GM23338 (cell line): ENCODE measurements around the gene PARP14. TPM values are rescaled to one million over a fixed set of nuclear protein-coding genes. Genes with fewer than 3 reads are reported as not detected.

Experiments
- ATAC-seq: fragments of 200-7000 bp; cut with Tn5 transposase; 3 replicates; pipeline ENCODE4 v1.9.1; 2020
- DNase-seq: peaks from one replicate; pipeline ENCODE4 v3.0.0-alpha.2; 2015; ENCODE audit warnings: low spot score
- H2AFZ ChIP-seq: fragments of 200-600 bp; sonication (generic); 2 replicates; pipeline ENCODE4 v1.8.0; 2016; ENCODE audit warnings: antibody characterized with exemption, mild to moderate bottlenecking, moderate library complexity
- H3F3A ChIP-seq: fragments of 200-600 bp; sonication (generic); replicated peaks from 2 replicates; pipeline ENCODE4 v1.8.0; 2017; ENCODE audit warnings: antibody characterized with exemption, mixed run types, low read depth
- H3K27ac ChIP-seq: fragments of 200-600 bp; sonication (generic); 2 replicates; pipeline ENCODE4 v1.6.1; 2016; ENCODE audit warnings: low read depth
- H3K27me3 ChIP-seq: fragments of 200-600 bp; sonication (generic); 2 replicates; pipeline ENCODE4 v1.8.0; 2016; ENCODE audit warnings: mild to moderate bottlenecking, mixed run types, moderate library complexity; ENCODE audit not compliant: insufficient read depth
- H3K36me3 ChIP-seq: fragments of 200-600 bp; sonication (generic); 2 replicates; pipeline ENCODE4 v1.8.0; 2016; ENCODE audit warnings: mild to moderate bottlenecking; ENCODE audit not compliant: insufficient read depth
- H3K4me1 ChIP-seq: fragments of 200-600 bp; sonication (generic); 2 replicates; pipeline ENCODE4 v1.8.0; 2016; ENCODE audit warnings: mild to moderate bottlenecking, moderate library complexity; ENCODE audit not compliant: insufficient read depth
- H3K4me2 ChIP-seq: fragments of 200-600 bp; sonication (generic); 2 replicates; pipeline ENCODE4 v1.7.1; 2017; ENCODE audit warnings: mixed run types
- H3K4me3 ChIP-seq: fragments of 200-600 bp; sonication (generic); 2 replicates; pipeline ENCODE4 v1.6.1; 2016; ENCODE audit warnings: mixed run types
- H3K79me2 ChIP-seq: fragments of 200-600 bp; sonication (generic); replicated peaks from 2 replicates; pipeline ENCODE4 v1.8.0; 2017; ENCODE audit warnings: mild to moderate bottlenecking; ENCODE audit not compliant: insufficient read depth
- H3K9me2 ChIP-seq: fragments of 200-600 bp; sonication (generic); 2 replicates; pipeline ENCODE4 v1.8.0; 2017; ENCODE audit not compliant: insufficient read depth
- H4K20me1 ChIP-seq: fragments of 200-600 bp; sonication (generic); replicated peaks from 2 replicates; pipeline ENCODE4 v1.8.0; 2017; ENCODE audit warnings: mild to moderate bottlenecking; ENCODE audit not compliant: insufficient read depth
- H3K27ac Mint-ChIP-seq: 2 replicates; pipeline ENCODE4 v1.8.0; 2020; ENCODE audit warnings: inconsistent platforms, mild to moderate bottlenecking, moderate library complexity, mixed read lengths
- H3K27me3 Mint-ChIP-seq: 3 replicates; pipeline ENCODE4 v1.8.0; 2022; ENCODE audit warnings: low read depth, mild to moderate bottlenecking, moderate library complexity, mixed read lengths, inconsistent platforms; ENCODE audit not compliant: insufficient read depth, poor library complexity
- H3K36me3 Mint-ChIP-seq: 3 replicates; pipeline ENCODE4 v1.8.0; 2021; ENCODE audit warnings: low read depth, mild to moderate bottlenecking, inconsistent platforms, moderate library complexity, mixed read lengths
- H3K4me1 Mint-ChIP-seq: 3 replicates; pipeline ENCODE4 v1.8.0; 2020; ENCODE audit warnings: mild to moderate bottlenecking, inconsistent platforms, mixed read lengths
- H3K4me3 Mint-ChIP-seq: 3 replicates; pipeline ENCODE4 v1.8.0; 2021; ENCODE audit warnings: moderate library complexity, mild to moderate bottlenecking, inconsistent platforms, mixed read lengths
- H3K9me3 Mint-ChIP-seq: 3 replicates; pipeline ENCODE4 v1.8.0; 2020; ENCODE audit warnings: moderate library complexity, mild to moderate bottlenecking, inconsistent platforms, mixed read lengths
- CREB1 ChIP-seq: fragments of 250-450 bp; sonication (Bioruptor Pico); IDR thresholded peaks from 2 replicates; pipeline ENCODE4 v1.5.0; 2020; ENCODE audit warnings: low read depth, mild to moderate bottlenecking, moderate library complexity
- NANOG ChIP-seq: IDR thresholded peaks from 2 replicates; pipeline ENCODE4 v1.6.1; 2016; ENCODE audit warnings: antibody characterized with exemption, borderline replicate concordance
- POLR2AphosphoS5 ChIP-seq: IDR thresholded peaks from 2 replicates; pipeline ENCODE4 v1.6.1; 2016; ENCODE audit warnings: antibody characterized with exemption, low read depth
- STAT1 ChIP-seq: IDR thresholded peaks from one replicate; pipeline ENCODE4 v1.6.1; 2016; ENCODE audit warnings: antibody characterized with exemption; ENCODE audit not compliant: unreplicated experiment
- ZNF331 ChIP-seq: fragments of 250-450 bp; sonication (Bioruptor Pico); IDR thresholded peaks from 2 replicates; pipeline ENCODE4 v1.5.0; 2020; ENCODE audit warnings: low read depth, mild to moderate bottlenecking, moderate library complexity
- ZNF462 ChIP-seq: fragments of 250-450 bp; sonication (Bioruptor Pico); IDR thresholded peaks from 2 replicates; pipeline ENCODE4 v1.5.0; 2020; ENCODE audit warnings: mild to moderate bottlenecking, moderate library complexity
- long read RNA-seq: library from polyadenylated mRNA; unstranded; transcript quantifications from one replicate; pipeline ENCODE4 v2.0.0, GENCODE V29; 2020; ENCODE audit not compliant: unreplicated experiment
- polyA plus RNA-seq: library from polyadenylated mRNA; unstranded; fragments of >200 nt; fragmentation: Nextera tagmentation; extraction: Ambion mirVana; gene quantifications from 2 replicates; pipeline ENCODE4 v1.2.1, GENCODE V29; 2016
- total RNA-seq: library from RNA; depleted of rRNA; stranded (reverse); fragments of >200 nt; shearing (Covaris generic); gene quantifications from 2 replicates; pipeline ENCODE4 v1.2.3, GENCODE V29; 2014; rRNA removed
- TF ChIP-seq, protein P1 (sequence below), 2 experiments: fragments of 200-600 bp in 1 of 2; sonication (generic) in 1 of 2; conservative IDR thresholded peaks; 2 replicates each; pipeline versions ENCODE4 v1.5.1 to v1.6.1; 2016 to 2017; ENCODE audit warnings: antibody characterized with exemption in 2 of 2, low read depth in 2 of 2, mild to moderate bottlenecking in 2 of 2, moderate library complexity in 1 of 2

The PARP14 gene
- total RNA-seq (25.4 and 26.0 TPM in 2 replicates), polyA plus RNA-seq (7.8 and 8.7 TPM in 2 replicates)
- long read RNA-seq, partial matches to known transcripts: 1 of 2 reads
- long read RNA-seq, other reads (novel, unspliced or antisense): 1 of 2 reads

- peak; percentile 29; the same call in 1 of the 2 replicates for TF ChIP-seq POLR2AphosphoS5
- TF ChIP-seq NANOG: no peak
- Mint-ChIP-seq H3K27me3 (peaks cover 11% of the 10 kb centered on the region), H3K9me3 (peaks cover 9% of the 10 kb centered on the region; the same call in 2 of the 3 replicates), H3K4me3 (peak within 1 kb of the TSS; percentile 87), H3K4me1 (peaks cover 22% of the 10 kb centered on the region), H3K36me3 (peaks cover 3% of the 10 kb centered on the region; the same call in 2 of the 3 replicates), H3K27ac (peak within 1 kb of the TSS; percentile 71)
- Histone ChIP-seq H3K9me2 (no peaks in the 10 kb centered on the region), H3K27ac (peak within 1 kb of the TSS; percentile 51; the same call in 1 of the 2 replicates), H3K4me3 (peak within 1 kb of the TSS; percentile 89), H4K20me1 (0 out of 2 replicates have a peak, but pooled peaks cover 3% of the 10 kb centered on the region), H2AFZ (peak within 1 kb of the TSS; percentile 100), H3K79me2 (no peaks in the 10 kb centered on the region; the same call in 1 of the 2 replicates), H3K4me2 (peak within 1 kb of the TSS; percentile 94), H3K36me3 (no peaks in the 10 kb centered on the region), H3K4me1 (peaks cover 15% of the 10 kb centered on the region), H3F3A (0 out of 2 replicates have a peak, but pooled peaks cover 6% of the 10 kb centered on the region), H3K27me3 (peaks cover 18% of the 10 kb centered on the region; the same call in 1 of the 2 replicates)
- DNase-seq: peak; percentile 89
- ATAC-seq: peak; percentile 76
These were observed at the start of gene PARP14 for GRCh38 chr3:122680475-122681283. Gene PARP14 (plus strand): TSS chr3:122680839. CDS start chr3:122680884, 45 bp downstream.

GRCh38 chr3:122635789-122636188 lies 44.9 kb upstream of the PARP14 start:
- H3K4me3 ChIP-seq: no peak overlapping the region
- Mint-ChIP-seq H3K27ac (no peak overlapping the region), H3K4me3 (no peak overlapping the region), H3K36me3 (no peaks in the 10 kb centered on the region), H3K4me1 (no peaks in the 10 kb centered on the region), H3K9me3 (no peaks in the 10 kb centered on the region; the same call in 1 of the 3 replicates), H3K27me3 (peaks cover 1% of the 10 kb centered on the region)
- H3K9me2 ChIP-seq: no peaks in the 10 kb centered on the region
- H3F3A ChIP-seq: no peaks in the 10 kb centered on the region
- no peaks in the 10 kb centered on the region for H3K4me1 ChIP-seq
- H3K27ac ChIP-seq: no peak overlapping the region
- no peak for DNase-seq
- no peak overlapping the region for H3K4me2 ChIP-seq
- no peak for ATAC-seq
- no peaks in the 10 kb centered on the region for H3K36me3 ChIP-seq
- no peaks in the 10 kb centered on the region for H4K20me1 ChIP-seq
- no peak for TF ChIP-seq ZNF462 (CRISPR knock-in tag)
- TF ChIP-seq, protein P1, sequence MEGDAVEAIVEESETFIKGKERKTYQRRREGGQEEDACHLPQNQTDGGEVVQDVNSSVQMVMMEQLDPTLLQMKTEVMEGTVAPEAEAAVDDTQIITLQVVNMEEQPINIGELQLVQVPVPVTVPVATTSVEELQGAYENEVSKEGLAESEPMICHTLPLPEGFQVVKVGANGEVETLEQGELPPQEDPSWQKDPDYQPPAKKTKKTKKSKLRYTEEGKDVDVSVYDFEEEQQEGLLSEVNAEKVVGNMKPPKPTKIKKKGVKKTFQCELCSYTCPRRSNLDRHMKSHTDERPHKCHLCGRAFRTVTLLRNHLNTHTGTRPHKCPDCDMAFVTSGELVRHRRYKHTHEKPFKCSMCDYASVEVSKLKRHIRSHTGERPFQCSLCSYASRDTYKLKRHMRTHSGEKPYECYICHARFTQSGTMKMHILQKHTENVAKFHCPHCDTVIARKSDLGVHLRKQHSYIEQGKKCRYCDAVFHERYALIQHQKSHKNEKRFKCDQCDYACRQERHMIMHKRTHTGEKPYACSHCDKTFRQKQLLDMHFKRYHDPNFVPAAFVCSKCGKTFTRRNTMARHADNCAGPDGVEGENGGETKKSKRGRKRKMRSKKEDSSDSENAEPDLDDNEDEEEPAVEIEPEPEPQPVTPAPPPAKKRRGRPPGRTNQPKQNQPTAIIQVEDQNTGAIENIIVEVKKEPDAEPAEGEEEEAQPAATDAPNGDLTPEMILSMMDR (conservative IDR thresholded peaks at IDR 0.05; ENCODE audit: low read depth in 2 of 2): no peak
- no peak for TF ChIP-seq ZNF331 (CRISPR knock-in tag)
- no peak for TF ChIP-seq STAT1
- TF ChIP-seq CREB1 (CRISPR knock-in tag): no peak
- no peaks in the 10 kb centered on the region for H3K79me2 ChIP-seq
- H2AFZ ChIP-seq: peak overlapping the region; percentile 28; the same call in 1 of the 2 replicates
- H3K27me3 ChIP-seq: no peaks in the 10 kb centered on the region
